ENCODE results near the gene UGT1A5. TPM values are rescaled to one million over a fixed set of nuclear protein-coding genes. Genes with fewer than 3 reads are reported as not detected.

Gene UGT1A5
- total and polyA plus RNA-seq, 2 of the 8 experiments (the other 6 are each of a cell fraction or from before 2014, with no cell fraction given): not detected

DNA sequence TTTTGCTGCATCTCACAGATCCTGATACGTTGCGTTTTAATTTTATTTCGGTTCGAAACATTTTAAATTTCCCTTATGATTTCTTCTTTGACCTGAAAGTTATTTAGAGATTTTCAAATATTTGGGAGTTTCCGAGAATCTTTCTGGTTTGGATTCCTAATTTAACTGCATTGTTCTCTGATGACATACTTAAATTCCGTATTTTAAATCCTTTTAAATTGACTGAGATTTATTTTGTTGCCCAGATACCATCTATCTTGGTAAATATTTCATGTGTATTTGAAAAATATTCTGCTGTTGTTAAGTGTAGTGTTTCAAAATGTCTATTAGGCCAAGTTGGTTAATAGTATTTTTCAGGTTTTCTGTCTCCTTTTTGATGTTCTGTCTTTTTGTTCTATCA, 103.2 kb downstream of the UGT1A5 start:
- Histone ChIP-seq H4K91ac (replicated peaks; ENCODE audit: insufficient read length, low read length) (no peak overlapping the region), H3K4ac (replicated peaks; ENCODE audit: insufficient read length, low read depth, low read length) (no peak overlapping the region), H3K36me3 (ENCODE audit: control insufficient read depth in 2 of 4, insufficient read depth in 4 of 4, low read length in 3 of 4) (no peaks in the 10 kb centered on the region), H3K27me3 (replicated peaks in 1 of 4; ENCODE audit: control insufficient read depth in 3 of 4, extremely low read depth in 1 of 4, insufficient read depth in 3 of 4, low read length in 3 of 4) (no peaks in the 10 kb centered on the region), H3K14ac (ENCODE audit: insufficient read length) (no peak overlapping the region), H3K23ac (ENCODE audit: insufficient read length) (no peak overlapping the region), H2BK12ac (ENCODE audit: low read depth, low read length) (no peak overlapping the region), H3K4me1 (replicated peaks in 1 of 4; ENCODE audit: control insufficient read depth in 3 of 4, insufficient read depth in 4 of 4, low read length in 3 of 4) (no peaks in the 10 kb centered on the region), H2BK20ac (ENCODE audit: low read length) (no peak overlapping the region), H2AK5ac (ENCODE audit: low read depth, low read length) (no peak overlapping the region), H4K5ac (ENCODE audit: insufficient read length, low read depth, low read length) (no peak overlapping the region), H4K20me1 (replicated peaks in 1 of 2; ENCODE audit: control insufficient read depth in 1 of 2, insufficient read depth in 2 of 2, low read length in 2 of 2) (no peaks in the 10 kb centered on the region), H3K79me1 (ENCODE audit: low read depth, low read length) (no peaks in the 10 kb centered on the region), H3K9ac (replicated peaks in 1 of 4; ENCODE audit: extremely low read depth in 1 of 4, low read depth in 3 of 4, low read length in 3 of 4) (no peak overlapping the region), H3K9me3 (ENCODE audit: insufficient read depth in 2 of 2, low read depth in 1 of 2, low read length in 1 of 2) (no peaks in the 10 kb centered on the region), H3K56ac (replicated peaks; ENCODE audit: insufficient read length, low read depth, low read length) (no peak overlapping the region), H2BK5ac (ENCODE audit: low read depth, low read length) (no peak overlapping the region), H2BK120ac (replicated peaks; ENCODE audit: low read depth, low read length) (no peak overlapping the region), H3K27ac (ENCODE audit: low read depth, low read length) (no peak overlapping the region), H2BK15ac (ENCODE audit: low read length) (no peak overlapping the region), H3K4me3 (ENCODE audit: extremely low read depth in 1 of 4, insufficient read depth in 2 of 4, low read depth in 3 of 4, low read length in 4 of 4) (no peak overlapping the region), H3K23me2 (ENCODE audit: low read depth, low read length) (no peaks in the 10 kb centered on the region), H4K8ac (ENCODE audit: extremely low read depth, insufficient read depth, low read length) (no peak overlapping the region), H3K79me2 (ENCODE audit: control insufficient read depth in 1 of 2, insufficient read depth in 2 of 2, low read length in 2 of 2) (no peaks in the 10 kb centered on the region), H2AFZ (ENCODE audit: low read length) (no peak overlapping the region), H3K4me2 (ENCODE audit: insufficient read depth in 1 of 2, low read depth in 2 of 2, low read length in 2 of 2) (no peak overlapping the region), H3K18ac (ENCODE audit: extremely low read depth, low read length) (no peak overlapping the region)
- 84% methylated on average over 6 of the region's 6 CpGs; no CpG with 5 or more reads in 1 of the 2 experiments for WGBS, 2 experiments (ENCODE audit: extremely low coverage in 1 of 2, insufficient coverage in 1 of 2, insufficient read length in 1 of 2, insufficient replicate concordance in 2 of 2, low coverage in 1 of 2, low lambda C conversion rate in 2 of 2, missing lambda C conversion rate in 1 of 2)
- no peak for FAIRE-seq
- TF ChIP-seq EGR1 (IDR thresholded peaks at IDR 0.05; ENCODE audit: borderline replicate concordance, low read depth, low read length) (no peak), JUN (IDR thresholded peaks at IDR 0.05; ENCODE audit: low read depth, low read length) (no peak), SAP30 (IDR thresholded peaks at IDR 0.05; ENCODE audit: insufficient read depth, insufficient replicate concordance, low read length) (no peak), JUND (IDR thresholded peaks at IDR 0.05; ENCODE audit: low read length) (no peak), TEAD4 (IDR thresholded peaks at IDR 0.05; ENCODE audit: low read depth, low read length) (no peak), POLR2A (IDR thresholded peaks at IDR 0.05; ENCODE audit: control extremely low read depth in 1 of 2, low read depth in 2 of 2, low read length in 2 of 2) (no peak), SIN3A (conservative IDR thresholded peaks at IDR 0.05 in 1 of 2, IDR thresholded peaks at IDR 0.05 in 1 of 2; ENCODE audit: low read depth in 1 of 2, low read length in 2 of 2) (no peak), SIX5 (IDR thresholded peaks at IDR 0.05; ENCODE audit: low read depth, low read length) (no peak), POU5F1 (IDR thresholded peaks at IDR 0.05; ENCODE audit: low read depth, low read length) (no peak)
- TF ChIP-seq, protein P1, sequence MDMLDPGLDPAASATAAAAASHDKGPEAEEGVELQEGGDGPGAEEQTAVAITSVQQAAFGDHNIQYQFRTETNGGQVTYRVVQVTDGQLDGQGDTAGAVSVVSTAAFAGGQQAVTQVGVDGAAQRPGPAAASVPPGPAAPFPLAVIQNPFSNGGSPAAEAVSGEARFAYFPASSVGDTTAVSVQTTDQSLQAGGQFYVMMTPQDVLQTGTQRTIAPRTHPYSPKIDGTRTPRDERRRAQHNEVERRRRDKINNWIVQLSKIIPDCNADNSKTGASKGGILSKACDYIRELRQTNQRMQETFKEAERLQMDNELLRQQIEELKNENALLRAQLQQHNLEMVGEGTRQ (IDR thresholded peaks at IDR 0.05; ENCODE audit: low read length): no peak
- TF ChIP-seq, protein P2, sequence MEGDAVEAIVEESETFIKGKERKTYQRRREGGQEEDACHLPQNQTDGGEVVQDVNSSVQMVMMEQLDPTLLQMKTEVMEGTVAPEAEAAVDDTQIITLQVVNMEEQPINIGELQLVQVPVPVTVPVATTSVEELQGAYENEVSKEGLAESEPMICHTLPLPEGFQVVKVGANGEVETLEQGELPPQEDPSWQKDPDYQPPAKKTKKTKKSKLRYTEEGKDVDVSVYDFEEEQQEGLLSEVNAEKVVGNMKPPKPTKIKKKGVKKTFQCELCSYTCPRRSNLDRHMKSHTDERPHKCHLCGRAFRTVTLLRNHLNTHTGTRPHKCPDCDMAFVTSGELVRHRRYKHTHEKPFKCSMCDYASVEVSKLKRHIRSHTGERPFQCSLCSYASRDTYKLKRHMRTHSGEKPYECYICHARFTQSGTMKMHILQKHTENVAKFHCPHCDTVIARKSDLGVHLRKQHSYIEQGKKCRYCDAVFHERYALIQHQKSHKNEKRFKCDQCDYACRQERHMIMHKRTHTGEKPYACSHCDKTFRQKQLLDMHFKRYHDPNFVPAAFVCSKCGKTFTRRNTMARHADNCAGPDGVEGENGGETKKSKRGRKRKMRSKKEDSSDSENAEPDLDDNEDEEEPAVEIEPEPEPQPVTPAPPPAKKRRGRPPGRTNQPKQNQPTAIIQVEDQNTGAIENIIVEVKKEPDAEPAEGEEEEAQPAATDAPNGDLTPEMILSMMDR (IDR thresholded peaks at IDR 0.05; ENCODE audit: control extremely low read depth in 1 of 3, insufficient read depth in 1 of 3, low read depth in 1 of 3, low read length in 3 of 3): no peak
- DNase-seq (ENCODE audit: low read depth in 1 of 2, low spot score in 2 of 2): no peak
- ChIA-PET CTCF (ENCODE audit: partially characterized antibody) (no interaction called here), POLR2A (ENCODE audit: partially characterized antibody) (no interaction called here)

Data from H1 (cell line).